Measurements from ENCODE around the gene PIP5K1C.

- TF ChIP-seq CTCF (IDR thresholded peaks at IDR 0.05) (no peak), EP300 (IDR thresholded peaks at IDR 0.05) (no peak), POLR2A (IDR thresholded peaks at IDR 0.05) (no peak)
Measured at GRCh38 chr19:3607303-3608078, 92.8 kb downstream of the PIP5K1C start.

Data from ovary (tissue), 3 donors.